Left renal pelvis (tissue), 4 donors: Measurements from ENCODE around the gene TAF4B. TPM values are rescaled to one million over a fixed set of nuclear protein-coding genes. Genes with fewer than 3 reads are reported as not detected.
"Not testable (repeated sequence)": the region's sequence is repeated elsewhere in the genome, so short reads cannot be mapped to it uniquely, and the experiment has no call there.

ENCODE experiments used
- DNase-seq, 4 donors: peaks; one replicate each; pipeline ENCODE4 v3.0.0-alpha.2; 2013; ENCODE audit warnings: low read depth in 4 of 4, low spot score in 3 of 4
- polyA plus RNA-seq, 4 donors: library from polyadenylated mRNA; unstranded; fragments of 120-200 nt; gene quantifications; one replicate each; pipeline ENCODE4 v1.2.1, GENCODE V29; 2013; ENCODE audit not compliant: insufficient read length in 4 of 4

TAF4B gene
- polyA plus RNA-seq, 4 donors: 3.8 to 5.8 (median 4.6) TPM

DNA sequence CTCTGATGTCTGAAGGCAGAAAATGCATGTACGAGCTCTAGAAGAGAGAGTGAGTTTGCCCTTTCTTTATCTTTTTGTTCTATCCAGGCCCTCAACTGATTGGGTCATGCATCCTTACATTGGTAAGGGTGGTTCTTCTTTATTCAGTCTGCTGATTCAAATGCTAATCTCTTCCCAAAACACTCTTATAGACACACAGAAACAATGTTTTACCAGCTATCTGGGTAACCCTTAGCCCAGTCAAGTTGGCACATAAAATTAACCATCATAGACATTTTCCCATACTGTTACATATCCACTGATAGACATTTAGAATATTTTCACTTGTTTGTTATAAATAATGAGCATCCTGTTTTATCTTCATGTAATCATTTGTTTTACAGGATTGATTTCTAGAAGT, 141.2 kb downstream of the TAF4B start:
- DNase-seq: no peak

DNA sequence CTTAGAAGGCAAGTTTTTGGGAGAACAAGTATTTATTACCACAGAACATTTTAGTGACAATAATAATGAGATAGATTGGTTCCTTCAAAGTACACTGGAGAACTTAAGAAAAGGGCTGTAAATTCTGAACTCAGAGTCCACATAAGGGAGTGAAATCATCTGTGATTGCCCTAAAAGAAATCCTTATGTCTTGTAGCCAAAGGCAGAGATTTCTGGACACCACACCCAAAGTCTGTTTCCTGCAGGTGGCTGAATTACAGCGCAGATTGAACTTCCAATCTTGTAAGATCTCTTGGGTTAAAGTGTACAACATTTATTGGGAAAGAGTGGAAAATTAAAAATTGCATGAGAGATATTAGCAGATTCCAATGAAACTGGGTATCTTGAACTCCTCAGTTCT, 143.8 kb downstream of the TAF4B start:
- DNase-seq: no peak

DNA sequence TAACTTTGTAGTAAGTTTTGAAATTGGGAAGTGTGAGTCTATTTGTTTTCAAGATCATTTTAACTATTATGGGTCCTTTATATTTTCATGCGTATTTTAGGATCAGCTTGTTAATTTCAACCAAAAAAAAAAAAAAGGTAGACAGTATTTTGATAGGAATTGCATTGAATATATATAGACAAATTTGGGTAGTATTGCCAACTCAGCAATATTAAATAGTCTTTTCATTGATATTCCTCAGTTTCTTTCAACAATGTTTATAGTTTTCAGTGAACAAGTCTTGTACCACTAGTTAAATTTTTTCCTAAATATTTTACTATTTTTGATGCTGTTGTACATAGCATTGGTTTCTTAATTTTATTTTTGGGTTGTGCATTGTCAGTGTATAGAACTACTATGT, 149.9 kb downstream of the TAF4B start:
- no peak for DNase-seq

DNA sequence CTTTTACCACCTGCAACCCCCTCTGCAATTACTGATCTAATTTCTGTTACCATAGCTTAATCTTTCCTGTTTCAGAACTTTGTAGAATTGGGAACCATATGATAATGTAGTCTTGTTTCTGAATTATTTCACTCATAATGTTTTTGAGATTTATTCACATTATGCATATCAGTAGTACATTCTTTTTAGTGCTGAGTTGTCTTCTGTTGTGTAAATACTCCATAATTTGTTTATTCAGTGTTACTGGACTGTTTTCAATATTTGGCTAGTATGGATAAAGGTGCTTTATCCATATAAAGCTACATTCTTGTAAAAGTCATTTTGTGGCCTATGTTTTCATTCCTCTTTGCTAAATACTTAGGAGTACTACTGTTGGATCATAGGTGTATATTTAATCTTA, 152.5 kb downstream of the TAF4B start:
- no peak for DNase-seq

DNA sequence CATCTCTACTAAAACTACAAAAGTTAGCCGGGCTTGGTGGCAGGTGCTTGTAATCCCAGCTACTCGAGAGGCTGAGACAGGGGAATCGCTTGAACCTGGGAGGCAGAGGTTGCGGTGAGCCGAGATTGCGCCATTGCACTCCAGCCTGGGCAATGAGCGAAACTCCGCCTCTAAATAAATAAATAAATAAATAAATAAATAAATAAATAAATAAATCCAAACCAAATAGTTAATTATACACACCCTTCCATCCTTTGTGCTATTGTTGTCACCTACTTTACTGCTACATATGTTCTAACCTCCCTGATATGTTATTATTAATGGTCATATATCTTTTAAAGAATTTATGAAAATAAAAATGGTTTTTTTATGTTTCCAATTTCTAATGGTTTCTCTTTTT, 155.3 kb downstream of the TAF4B start:
- not testable (repeated sequence) for DNase-seq

DNA sequence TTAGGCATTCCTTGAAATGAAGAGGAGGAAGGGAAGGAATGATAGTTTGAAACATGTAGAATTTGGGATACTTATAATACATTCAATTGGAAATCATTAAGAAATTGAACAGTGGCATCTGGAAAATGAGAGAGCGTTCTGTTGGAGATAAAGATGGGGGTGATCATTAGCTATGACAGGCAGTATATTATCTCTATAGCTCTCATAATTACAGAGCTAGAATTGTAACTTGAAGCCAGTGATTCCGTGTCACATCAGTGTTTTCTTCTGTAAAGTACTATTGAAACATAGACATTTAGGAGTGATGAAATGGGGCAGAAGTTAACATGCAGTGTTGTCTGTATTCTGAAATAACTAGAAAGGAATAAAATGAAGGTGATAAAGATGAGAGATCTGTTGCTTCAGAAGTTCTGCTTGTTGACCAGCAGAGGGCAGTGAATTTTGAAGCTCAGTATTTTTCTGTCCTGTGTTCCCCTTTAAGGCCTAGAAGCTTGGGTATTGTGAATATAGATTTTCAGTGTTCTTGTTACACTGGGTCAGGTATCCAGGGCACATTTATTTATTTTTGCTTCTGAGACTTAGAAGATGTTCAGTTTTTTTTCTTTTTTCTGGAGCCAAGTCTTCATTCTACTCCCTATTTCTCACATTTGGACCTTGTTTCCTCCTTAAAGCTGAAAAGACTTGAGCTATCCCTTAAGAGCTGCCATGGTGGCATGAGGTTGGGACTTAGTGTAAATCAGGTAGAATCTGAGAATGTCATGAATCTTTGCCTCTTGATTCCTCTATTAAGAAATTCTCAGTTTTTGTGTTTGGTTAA, 157.4 kb downstream of the TAF4B start:
- peak in 1 of 4 donors; percentile 26 for DNase-seq

DNA sequence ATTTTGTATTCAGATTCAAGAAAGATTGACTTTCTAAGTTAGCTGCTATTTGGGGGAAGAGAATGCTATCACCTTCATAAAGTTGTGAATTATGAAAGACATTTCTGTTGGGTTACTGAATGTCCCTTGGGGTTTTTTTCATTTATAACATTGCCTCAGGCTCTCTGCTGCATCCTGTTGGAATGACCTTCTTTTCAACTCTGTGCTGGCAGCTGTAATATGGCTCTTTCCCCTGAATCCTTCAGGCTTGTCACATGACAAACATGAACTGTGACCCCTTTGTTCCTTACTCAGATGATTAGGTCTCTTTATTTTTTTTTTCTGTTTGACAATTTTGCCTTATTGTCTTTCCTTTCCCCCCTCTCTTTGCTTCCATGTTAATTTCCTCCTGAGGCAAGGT, 159.8 kb downstream of the TAF4B start:
- DNase-seq: peak; percentile 37 to 46 (median 44)

DNA sequence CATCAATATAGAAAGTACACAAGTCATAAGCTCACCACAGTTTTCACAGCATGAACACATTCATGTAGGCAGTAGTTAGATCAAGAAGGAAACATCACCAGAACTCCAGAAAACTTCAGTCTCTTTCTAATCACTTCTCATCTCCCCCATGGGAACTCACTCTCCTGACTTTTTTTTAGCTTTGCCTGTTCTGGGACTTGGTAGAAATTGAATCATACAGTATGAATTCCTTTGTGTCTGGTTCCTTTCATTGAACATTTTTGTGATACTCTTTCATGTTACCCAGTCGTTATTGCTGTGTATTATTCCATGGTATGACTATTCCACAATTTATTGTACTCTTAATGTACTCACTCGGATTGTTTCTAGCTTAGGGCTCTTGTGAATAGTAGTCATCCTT, 160.2 kb downstream of the TAF4B start:
- DNase-seq: no peak

DNA sequence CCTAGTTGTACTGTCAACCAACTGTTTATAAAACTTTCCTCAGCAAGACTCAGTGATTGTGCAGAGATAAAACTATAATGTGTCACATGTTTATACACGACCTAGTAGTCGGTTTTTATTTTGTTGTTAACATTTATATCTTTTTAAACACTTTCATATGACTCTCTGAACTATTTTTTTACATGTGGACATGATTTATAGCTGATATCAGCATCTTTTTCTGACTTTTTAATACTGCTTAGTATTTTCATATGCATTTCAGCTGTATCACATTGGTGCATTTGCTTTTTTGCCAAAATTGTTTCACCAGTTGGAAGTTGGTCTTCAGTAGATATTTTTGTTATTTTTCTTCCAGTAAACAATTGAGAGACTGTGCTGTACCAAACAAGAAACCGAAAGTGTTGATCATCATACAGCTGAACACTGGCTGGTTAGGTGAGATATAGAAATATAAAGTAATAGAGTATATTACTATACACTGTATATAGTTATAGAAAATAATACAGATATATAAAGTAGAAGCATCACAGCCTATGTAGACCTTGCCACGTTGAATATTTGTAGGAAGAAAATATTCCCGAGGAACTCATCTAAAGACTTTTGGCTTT, 167.9 kb downstream of the TAF4B start:
- no peak for DNase-seq

DNA sequence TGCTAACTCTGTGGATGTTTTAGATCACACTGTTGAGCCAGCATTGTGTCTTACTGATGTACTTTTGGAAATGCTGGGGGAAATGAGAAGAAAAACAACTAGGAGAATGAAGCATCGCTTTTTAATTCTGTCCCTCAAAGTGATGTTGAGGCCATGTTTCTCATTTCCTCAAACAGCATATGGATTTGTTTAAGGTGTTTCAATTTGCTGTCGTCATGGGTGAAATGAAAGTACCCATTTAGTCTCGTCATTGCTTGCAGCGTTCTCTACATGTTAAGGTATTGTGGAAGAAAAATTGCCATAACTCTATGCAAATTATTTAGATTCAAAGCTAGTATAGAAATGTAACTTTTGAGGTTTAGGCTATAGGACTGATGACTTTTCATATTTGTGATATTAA, 170.8 kb downstream of the TAF4B start:
- no peak for DNase-seq

DNA sequence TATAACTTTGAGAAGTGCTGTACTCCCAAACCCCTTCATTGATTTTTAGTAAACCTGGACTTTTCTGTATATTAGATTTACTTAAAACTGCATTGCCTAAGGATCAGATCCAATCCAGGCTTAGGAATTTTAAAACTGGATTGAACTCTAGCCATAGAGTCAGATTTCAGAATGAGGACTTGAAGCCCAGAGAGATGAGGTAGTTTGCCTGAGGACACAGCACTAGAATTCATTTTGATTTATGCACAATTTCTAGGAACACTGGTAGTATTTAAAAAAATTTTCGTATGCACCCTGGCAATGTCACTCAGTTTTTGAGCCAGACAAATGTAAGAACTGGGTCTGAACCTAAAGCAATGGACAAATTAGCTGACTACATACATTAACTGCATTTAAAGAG, 177.2 kb downstream of the TAF4B start:
- no peak for DNase-seq

DNA sequence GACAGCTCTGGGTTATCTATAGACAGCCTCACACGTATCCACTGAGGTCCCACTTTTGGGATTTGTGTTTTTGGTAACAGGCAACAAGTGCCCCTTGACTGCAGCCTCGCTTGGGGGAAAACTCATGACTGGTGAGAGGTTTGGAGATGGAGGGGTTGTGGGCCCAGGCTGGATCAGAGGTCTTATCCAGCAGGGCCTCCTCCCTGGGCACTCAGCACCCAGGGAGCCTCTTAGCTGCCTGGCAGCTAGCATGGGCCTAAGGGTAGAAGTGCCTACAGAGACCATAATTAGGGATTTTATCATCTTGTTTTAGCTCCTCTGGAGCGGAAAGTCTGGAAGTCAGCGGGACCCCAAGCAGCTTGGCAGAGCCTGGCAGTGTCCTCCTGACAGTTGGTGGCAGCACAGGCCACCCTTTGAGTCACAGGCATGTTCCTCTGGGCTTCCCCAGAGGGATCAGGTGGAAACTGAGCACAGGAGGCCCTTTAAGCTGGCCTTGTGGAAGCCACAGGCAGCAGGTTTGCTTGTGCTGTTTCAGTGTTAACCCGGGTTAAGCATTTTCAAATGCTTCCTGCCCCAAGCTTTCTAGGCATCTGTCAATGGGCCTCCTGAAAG, 179.1 kb downstream of the TAF4B start:
- no peak for DNase-seq

DNA sequence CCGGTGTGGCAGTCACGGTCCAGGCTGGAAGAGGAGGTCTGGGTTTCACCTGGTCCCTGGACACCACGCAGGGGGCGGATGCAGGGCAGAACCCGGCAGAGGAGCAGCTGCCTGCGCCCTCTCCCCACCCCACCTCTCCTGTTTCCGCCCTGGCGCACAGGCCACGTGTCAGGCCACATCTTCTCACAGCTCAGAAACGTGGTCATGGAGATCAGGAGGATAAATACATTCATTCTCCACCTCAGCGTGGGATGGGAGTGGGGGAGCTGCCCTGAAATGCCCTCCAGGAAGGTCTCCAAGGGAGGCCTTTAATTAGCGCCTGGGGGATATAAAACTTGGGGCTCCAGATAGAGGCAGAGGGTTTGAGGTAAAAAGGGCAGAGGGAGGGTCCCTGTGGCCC, 180.1 kb downstream of the TAF4B start:
- no peak for DNase-seq

DNA sequence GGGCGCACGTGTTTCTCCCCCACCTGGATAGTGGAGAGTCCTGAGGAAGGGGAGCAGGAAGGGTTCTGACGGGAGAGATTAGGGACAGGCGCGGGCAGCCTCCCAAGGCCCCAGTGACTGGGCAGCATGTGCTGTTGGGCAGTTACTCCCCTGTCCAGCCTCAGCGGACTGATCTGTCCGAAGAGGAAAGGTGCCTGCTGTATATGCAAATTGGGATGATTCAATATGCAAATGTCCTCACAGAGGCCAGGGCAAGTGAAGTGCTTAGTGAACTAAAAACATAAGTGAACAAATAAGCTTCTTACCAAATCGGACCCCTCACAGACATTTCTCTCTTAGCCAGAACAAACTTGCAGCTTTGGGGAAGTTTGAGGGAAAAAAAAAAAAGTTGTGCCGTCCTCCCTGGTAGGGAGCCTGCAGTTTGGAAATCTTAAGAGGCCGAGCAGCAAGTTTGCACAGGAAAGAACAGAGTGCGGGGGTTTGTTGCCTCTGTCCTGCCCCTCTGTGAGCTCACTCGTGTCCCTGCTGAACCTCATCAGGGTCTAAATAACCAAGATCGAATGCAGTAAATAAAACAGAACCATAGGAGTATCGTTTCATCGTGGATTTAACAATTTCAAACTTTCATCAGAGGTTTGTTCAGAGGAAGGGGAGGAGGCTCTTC, 180.7 kb downstream of the TAF4B start:
- no peak for DNase-seq

DNA sequence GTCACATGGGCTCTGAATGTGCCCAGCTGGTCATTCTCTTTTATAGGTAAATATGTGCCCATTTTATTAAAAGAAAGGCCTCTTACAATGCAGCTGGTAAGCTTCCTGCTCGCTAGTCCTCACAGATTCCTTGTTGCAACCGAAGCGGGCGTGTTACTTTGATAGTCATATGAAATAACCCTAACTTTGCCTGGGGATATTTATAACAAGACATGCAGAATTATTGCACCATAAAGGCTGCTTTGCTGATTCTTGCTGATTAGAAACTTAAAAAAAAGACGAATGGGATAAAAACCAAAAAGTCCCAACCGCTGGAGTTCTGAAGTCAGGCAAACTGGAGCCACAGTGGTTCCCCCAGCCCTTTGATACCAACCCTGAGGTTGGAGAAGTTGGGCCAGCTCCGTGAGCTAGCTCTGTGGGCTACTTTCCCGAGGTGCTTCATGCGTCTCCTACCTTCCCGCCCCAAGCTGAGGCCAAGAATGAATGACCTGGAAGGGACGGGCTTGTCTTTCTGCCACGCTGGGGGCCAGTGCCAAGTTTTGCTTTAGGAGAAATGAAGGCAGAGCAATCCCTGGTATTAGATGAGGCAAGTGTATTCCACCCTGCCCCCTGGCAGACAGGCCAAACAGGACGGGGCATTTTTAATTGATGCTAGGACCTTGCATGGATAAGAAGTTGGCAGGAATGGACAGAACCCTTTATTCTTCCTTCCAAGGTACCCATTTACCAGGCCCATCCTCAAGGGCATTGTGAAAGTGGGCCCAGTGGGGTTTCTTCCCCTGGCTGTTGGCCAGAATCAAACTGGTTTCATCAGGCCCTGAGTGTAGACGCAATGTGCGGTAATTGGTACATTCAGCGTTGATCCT, 181.7 kb downstream of the TAF4B start:
- no peak for DNase-seq

DNA sequence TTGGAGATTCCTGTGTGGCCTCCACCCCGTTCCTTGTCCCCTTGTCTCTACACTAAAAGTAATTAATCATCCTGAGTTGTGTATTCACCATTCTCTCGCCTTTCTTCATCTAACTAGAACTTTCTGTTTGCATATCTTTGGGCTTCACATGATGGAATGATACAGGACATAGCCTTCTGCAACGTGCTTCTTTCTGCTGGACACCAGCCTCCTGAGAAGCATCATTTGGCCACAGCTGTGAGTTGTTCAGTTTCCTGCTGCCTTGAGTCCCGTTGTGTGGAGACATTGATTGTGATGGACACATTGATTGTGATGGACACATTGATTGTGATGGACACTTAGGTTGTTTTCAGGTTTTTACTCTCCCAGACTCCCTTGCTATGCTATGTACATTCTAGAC, 182.8 kb downstream of the TAF4B start:
- DNase-seq: no peak

DNA sequence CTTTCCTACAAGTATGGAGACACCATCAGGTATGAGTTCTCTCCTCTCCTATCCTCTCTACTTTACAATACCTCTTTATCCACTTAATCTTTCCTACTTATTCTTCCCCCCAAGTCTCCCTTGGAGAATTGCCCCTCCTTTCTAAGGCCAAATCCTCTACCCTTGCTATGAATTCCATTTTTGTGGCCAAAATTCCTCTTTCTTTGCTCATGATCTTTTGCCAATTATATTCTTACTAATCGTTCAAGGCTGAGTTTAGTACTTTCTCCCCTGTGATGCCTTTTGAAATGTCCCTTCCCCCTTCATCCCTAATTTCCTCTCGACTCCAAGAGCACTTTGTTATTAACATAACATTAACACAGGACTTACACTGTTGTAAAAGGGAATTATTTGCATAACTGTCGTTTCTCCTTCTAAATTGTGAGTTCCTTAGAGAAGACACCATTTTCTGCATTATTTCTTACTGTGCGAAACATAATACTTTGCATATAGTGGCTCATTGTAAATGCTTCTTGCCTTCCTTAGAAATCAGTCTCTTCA, 188.7 kb downstream of the TAF4B start:
- no peak for DNase-seq

DNA sequence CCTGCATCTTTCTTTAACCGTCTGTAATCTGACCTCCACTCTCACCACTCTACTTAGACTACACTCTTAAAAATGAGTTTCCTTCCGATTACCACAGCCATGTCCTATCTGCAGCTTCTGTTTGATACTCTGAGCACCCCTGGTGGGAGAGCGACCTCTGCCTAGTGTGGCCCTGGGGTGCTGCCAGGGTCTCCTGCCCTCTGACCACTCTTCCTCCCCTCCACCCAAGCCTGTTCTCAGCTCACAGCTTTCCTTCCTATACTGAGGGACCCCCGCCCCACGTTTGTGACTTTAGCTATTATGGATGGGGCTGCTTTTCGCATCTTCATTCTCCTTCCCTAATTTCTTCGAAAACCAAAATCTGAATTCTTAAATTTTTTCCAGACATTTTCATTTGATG, 189.4 kb downstream of the TAF4B start:
- no peak for DNase-seq

DNA sequence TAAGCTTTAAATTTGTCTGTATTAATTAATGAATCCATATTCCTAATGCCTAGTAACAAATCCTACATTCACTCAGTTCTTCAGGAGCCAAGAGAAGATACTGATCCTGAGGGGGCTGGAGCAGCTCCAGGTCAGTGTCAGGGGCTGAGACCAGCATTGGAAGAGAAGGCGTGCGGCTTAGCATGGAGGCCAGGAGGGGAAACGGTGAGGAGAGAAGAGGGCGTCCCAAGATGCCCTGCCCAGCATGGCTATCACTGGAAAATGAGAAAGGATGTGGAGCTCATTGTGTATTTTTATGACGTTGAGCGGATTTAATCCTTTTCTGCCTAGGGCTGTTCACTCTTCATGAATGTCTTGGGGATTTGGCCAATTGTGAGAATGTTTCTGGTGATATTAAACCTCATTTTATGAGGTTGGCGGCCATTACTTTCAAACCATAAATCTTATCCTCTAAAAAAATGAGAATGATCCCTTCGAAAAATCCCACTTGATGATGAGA, 190.5 kb downstream of the TAF4B start:
- DNase-seq: no peak

DNA sequence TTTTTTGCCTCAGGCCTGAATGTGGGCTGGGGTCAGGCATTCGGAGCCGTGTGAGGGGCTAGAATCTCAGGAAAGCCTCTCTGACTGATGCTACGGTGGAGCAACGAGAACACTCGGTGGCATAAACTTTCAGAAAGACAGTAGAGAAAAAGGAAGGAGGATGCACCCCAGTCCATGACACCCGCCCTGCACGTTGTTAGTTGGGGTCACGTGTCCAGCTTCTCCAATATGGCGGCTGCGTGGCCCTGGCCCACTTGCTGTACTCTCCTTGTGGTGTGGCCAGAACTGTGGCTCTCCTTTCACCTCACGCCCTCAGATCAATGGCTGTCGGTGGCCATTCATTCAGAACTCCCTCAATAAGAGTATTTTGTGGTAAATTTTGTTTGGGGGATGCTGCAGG, 190.9 kb downstream of the TAF4B start:
- no peak for DNase-seq
